ENCODE results near the gene LAMA5. TPM values are rescaled to one million over a fixed set of nuclear protein-coding genes. Genes with fewer than 3 reads are reported as not detected.

Gene LAMA5
- polyA plus RNA-seq, 1 of the 3 experiments (the other 2 are of a cell fraction) = 27.2 TPM

DNA sequence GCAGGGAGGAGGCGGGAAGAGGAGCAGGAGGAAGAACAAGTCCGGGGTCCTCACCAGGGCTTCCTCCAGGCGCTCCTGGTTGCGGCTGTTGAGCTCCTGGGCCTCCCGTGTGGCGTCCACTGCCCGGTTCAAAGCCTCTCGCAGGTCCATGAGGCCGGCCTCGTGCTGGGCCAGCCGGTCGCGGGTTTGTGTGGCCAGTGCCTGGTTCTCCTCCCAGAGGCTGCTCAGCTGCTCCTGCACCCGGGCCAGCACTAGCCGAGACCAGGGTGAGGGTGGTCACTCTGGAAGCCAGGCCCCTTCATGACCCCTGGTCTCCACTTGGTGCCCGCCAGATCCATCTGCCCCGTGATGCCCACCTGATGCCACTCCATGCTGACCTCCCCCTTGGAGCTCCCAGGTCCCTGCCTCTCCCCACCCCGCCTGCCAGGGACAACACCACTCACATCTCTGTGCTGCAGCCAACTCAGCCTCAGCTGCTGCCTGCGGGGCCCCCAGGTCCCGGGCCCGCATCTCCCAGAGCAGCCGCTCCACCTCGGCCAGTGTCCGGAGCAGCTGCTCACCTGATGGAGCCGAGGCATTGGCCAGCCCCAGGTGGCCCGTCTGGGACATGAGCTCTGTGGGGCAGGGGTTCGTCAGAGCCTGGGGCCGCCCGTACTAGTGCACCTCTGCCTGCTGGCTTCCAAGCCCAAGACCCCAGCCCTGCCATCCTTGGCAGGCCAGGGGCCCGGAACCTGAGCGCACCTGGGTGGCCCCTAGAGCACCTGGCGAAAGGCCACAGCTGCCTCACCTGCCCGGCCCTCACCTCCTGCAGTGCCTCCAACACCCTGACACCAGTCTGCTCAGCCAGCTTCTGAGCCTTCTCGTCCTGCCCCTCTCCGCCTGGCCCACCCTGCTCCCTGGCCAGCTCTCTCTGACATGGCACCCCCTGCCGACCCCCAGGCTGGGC is 48.4 kb downstream of the LAMA5 start:
- Histone ChIP-seq H3K79me2 (ENCODE audit: insufficient read depth) (no peaks in the 10 kb centered on the region), H3K27ac (ENCODE audit: low read depth in 2 of 2, low read length in 1 of 2) (no peak overlapping the region), H3K9ac (no peak overlapping the region), H4K20me1 (ENCODE audit: insufficient read depth) (no peaks in the 10 kb centered on the region), H3K9me3 (no peaks in the 10 kb centered on the region), H3K4me2 (no peak overlapping the region), H2AFZ (ENCODE audit: low read depth) (no peak overlapping the region), H3F3A (replicated peaks; ENCODE audit: insufficient read depth) (no peaks in the 10 kb centered on the region), H3K4me1 (ENCODE audit: control insufficient read depth in 1 of 2, insufficient read depth in 2 of 2, low read depth in 1 of 2, low read length in 1 of 2) (no peaks in the 10 kb centered on the region), H3K4me3 (ENCODE audit: low read depth in 2 of 2, low read length in 1 of 2) (no peak overlapping the region), H3K9me2 (no peaks in the 10 kb centered on the region), H3K27me3 (ENCODE audit: insufficient read depth) (no peaks in the 10 kb centered on the region), H3K36me3 (replicated peaks in 1 of 2; ENCODE audit: control insufficient read depth in 1 of 2, insufficient read depth in 2 of 2, low read length in 1 of 2) (peaks cover 0 to 62% of the 10 kb centered on the region in 2 experiments)
- no peak for DNase-seq
- POLR2A ChIA-PET = no interaction called here
- 85% methylated on average over 13 of the region's 36 CpGs for WGBS (ENCODE audit: low lambda C conversion rate)
- CTCF ChIA-PET = interaction anchor here (0.6 to 1.1 kb wide), 4 partner anchors 12 to 106 kb away, joined by 3 to 5 read pairs (median 4); no protein-coding TSS in a partner anchor
- TF ChIP-seq POLR2AphosphoS5 (IDR thresholded peaks at IDR 0.05; ENCODE audit: low read depth, low read length) (no peak), FOSL2 (IDR thresholded peaks at IDR 0.05; ENCODE audit: borderline replicate concordance, low read depth) (no peak), IRF3 (IDR thresholded peaks at IDR 0.05; ENCODE audit: low read depth, low read length) (no peak), JUND (IDR thresholded peaks at IDR 0.05) (no peak)

DNA sequence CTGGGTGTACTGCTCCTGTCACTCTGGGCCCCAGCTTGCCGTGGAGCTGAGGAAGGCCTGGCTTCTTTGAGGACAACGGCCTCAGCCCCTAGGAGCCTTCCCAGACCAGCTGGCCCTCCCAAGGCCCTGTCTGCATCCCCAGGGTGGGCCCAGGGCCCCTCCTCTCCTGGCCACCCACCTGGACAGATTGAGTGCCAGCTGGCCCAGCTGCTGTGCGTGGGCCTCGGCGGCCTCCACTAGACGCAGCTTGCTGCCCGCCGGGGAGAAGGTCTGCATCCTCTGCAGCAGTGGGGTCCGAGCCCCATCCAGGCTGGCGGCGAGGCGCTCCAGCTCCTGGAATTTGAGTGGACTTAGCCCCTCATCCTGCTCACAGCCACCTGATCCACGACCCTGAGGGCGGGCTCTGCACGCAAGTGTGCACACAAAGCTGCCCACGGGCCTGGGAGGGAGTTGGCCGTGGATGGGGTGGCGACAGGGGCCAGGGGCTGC is 49.9 kb downstream of the LAMA5 start:
- POLR2A ChIA-PET = no interaction called here
- CTCF ChIA-PET = interaction anchor here (1.7 kb wide), 1 partner anchor 65 kb away, joined by 4 read pairs; no protein-coding TSS in a partner anchor
- Histone ChIP-seq H3K27me3 (ENCODE audit: insufficient read depth) (no peaks in the 10 kb centered on the region), H4K20me1 (ENCODE audit: insufficient read depth) (no peaks in the 10 kb centered on the region), H3K79me2 (ENCODE audit: insufficient read depth) (no peaks in the 10 kb centered on the region), H3K4me3 (ENCODE audit: low read depth in 2 of 2, low read length in 1 of 2) (no peak overlapping the region), H3K9me2 (no peaks in the 10 kb centered on the region), H3K9ac (no peak overlapping the region), H3K4me2 (no peak overlapping the region), H3K36me3 (replicated peaks in 1 of 2; ENCODE audit: control insufficient read depth in 1 of 2, insufficient read depth in 2 of 2, low read length in 1 of 2) (peaks cover 0 to 67% of the 10 kb centered on the region in 2 experiments), H3F3A (replicated peaks; ENCODE audit: insufficient read depth) (no peaks in the 10 kb centered on the region), H3K4me1 (ENCODE audit: control insufficient read depth in 1 of 2, insufficient read depth in 2 of 2, low read depth in 1 of 2, low read length in 1 of 2) (no peaks in the 10 kb centered on the region), H3K9me3 (no peaks in the 10 kb centered on the region), H2AFZ (ENCODE audit: low read depth) (no peak overlapping the region), H3K27ac (ENCODE audit: low read depth in 2 of 2, low read length in 1 of 2) (no peak overlapping the region)
- WGBS (ENCODE audit: low lambda C conversion rate) = 91% methylated on average over 14 of the region's 18 CpGs
- DNase-seq = no peak
- TF ChIP-seq EP300 (IDR thresholded peaks at IDR 0.05; ENCODE audit: borderline replicate concordance in 1 of 2, low read depth in 1 of 2, low read length in 1 of 2) (no peak), FOSL2 (IDR thresholded peaks at IDR 0.05; ENCODE audit: borderline replicate concordance, low read depth) (no peak), MXI1 (IDR thresholded peaks at IDR 0.05; ENCODE audit: low read depth, low read length) (no peak), GATA2 (CRISPR knock-in tag; IDR thresholded peaks at IDR 0.05) (no peak), TEAD4 (IDR thresholded peaks at IDR 0.05; ENCODE audit: borderline replicate concordance, insufficient read depth) (no peak), SMC3 (IDR thresholded peaks at IDR 0.05; ENCODE audit: low read depth, low read length) (no peak), REST (IDR thresholded peaks at IDR 0.05; ENCODE audit: low read depth, low read length) (no peak), FOXM1 (IDR thresholded peaks at IDR 0.05; ENCODE audit: low read depth) (no peak), RCOR1 (IDR thresholded peaks at IDR 0.05; ENCODE audit: low read length) (no peak), YY1 (IDR thresholded peaks at IDR 0.05; ENCODE audit: low read depth) (no peak), USF2 (IDR thresholded peaks at IDR 0.05; ENCODE audit: borderline replicate concordance, low read depth, low read length) (no peak), FOXJ3 (CRISPR knock-in tag; IDR thresholded peaks at IDR 0.05) (no peak), RFX5 (IDR thresholded peaks at IDR 0.05; ENCODE audit: low read length) (no peak), POLR2AphosphoS5 (IDR thresholded peaks at IDR 0.05; ENCODE audit: low read depth, low read length) (no peak), MEF2A (IDR thresholded peaks at IDR 0.05; ENCODE audit: borderline replicate concordance, low read depth) (no peak), EZH2phosphoT487 (IDR thresholded peaks at IDR 0.05; ENCODE audit: borderline replicate concordance, low read depth) (no peak)
- TF ChIP-seq, protein P1, sequence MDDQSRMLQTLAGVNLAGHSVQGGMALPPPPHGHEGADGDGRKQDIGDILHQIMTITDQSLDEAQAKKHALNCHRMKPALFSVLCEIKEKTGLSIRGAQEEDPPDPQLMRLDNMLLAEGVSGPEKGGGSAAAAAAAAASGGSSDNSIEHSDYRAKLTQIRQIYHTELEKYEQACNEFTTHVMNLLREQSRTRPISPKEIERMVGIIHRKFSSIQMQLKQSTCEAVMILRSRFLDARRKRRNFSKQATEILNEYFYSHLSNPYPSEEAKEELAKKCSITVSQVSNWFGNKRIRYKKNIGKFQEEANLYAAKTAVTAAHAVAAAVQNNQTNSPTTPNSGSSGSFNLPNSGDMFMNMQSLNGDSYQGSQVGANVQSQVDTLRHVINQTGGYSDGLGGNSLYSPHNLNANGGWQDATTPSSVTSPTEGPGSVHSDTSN (IDR thresholded peaks at IDR 0.05) = no peak
